HG03095 (cell line): Measurements from ENCODE around the gene STRA6.

Experiments used
- ATAC-seq: cut with Tn5 transposase; IDR thresholded peaks from one replicate; pipeline ENCODE4 v1.9.1; 2021; ENCODE audit warnings: moderate library complexity; ENCODE audit not compliant: unreplicated experiment

STRA6 gene

GRCh38 chr15:74133694-74134386 is 68.7 kb downstream of the STRA6 start:
- ATAC-seq = no peak

- ATAC-seq = no peak
These were observed 69.6 kb downstream of the STRA6 start for GRCh38 chr15:74132681-74133651.

GRCh38 chr15:74131628-74132413 is 70.8 kb downstream of the STRA6 start:
- ATAC-seq = no peak

GRCh38 chr15:74130849-74131627 is 71.5 kb downstream of the STRA6 start:
- no peak for ATAC-seq

GRCh38 chr15:74130155-74130848 is 72.3 kb downstream of the STRA6 start, which contains the start of gene ISLR2:
Gene ISLR2 (plus strand): TSS chr15:74130586. CDS start chr15:74132755, 2,169 bp downstream.
- ATAC-seq = no peak

- ATAC-seq = no peak
These were observed 72.9 kb downstream of the STRA6 start for GRCh38 chr15:74129586-74130154.
